GM18519 (cell line): ENCODE data around the gene ZEB2.

Experiments
- ATAC-seq: cut with Tn5 transposase; IDR thresholded peaks from one replicate; pipeline ENCODE4 v1.9.1; 2021; ENCODE audit warnings: mild to moderate bottlenecking, moderate library complexity; ENCODE audit not compliant: unreplicated experiment, low FRiP score

Gene ZEB2

GRCh38 chr2:144496977-144497598 lies 22.8 kb downstream of the ZEB2 start:
- ATAC-seq: no peak

DNA sequence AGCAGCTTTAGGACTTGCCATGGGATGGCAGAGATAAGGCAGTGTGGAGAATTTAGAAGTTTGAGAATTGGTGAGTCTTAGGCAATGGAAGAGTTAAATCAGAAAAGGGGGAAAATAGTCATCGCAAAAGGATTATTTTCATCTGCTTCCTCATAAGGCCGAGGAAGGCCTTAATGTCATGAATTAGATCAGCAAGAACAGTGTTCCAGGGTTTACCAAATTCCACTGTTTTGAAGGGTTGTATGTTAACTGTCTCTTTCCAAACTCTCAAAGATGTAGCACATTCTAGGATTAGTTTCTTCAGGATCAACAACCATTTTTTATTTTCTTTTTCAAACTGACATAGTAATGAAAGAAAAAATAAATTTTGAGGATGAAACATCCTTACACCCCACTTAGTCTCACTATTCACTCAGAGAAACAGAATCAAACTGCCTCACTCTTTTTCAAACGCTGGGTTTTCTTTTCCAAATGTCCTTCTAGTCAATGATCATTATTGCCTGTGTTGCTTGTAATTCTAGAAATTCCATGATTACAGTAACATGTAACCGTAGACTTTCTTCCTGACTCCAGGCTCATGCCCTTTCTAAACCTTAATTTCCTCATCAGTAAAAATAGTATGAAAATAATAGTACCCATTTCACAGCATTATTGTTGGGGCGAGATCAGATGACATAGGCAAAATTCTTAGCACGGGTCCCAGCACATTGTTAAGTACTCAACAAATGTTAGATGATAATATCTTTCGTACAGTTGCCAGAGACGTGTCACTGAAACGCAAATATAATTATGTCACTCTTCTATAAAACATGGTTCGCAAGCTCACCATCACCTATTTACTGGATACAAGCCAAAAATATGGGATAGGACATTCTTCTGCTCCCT lies 23.6 kb downstream of the ZEB2 start:
- no peak for ATAC-seq

DNA sequence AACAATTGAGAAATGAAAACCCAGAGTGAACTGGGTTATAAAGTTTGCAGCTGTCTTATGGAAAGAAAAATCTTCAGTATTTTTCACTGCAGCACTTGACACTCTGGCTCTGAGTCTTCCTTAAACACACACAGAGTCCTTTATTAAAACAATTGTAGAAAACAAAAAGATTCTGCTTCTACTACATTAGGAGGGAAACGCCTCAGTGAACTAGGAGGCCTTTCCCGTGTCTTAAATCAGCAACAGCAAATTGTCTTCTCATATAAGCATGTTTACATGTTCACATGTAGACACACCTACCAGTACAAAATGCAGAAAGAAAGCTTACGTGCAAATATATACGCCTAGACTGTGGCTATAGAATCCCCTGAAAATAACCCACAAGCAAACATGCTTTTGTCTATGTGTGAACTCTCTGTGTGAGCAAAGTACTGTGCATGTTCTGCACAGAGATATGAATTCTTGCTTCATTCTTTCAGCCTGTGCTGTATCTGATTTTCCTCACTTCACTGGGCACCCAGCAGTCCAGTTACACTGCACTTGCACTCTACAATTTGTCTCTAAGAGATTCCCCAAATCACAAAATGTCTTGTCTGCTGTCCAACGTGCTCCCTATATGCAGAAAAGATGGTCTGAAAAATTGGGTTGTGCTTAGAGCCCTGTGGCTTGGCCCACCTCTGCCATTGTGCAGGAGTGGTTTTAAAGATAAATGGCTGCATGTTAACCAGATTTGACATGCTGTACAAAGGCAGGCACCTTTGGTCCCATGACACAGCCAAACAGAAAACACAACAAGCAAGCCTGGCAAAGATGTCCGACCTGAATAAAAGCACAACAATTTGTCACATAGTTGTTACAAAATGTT lies 24.5 kb downstream of the ZEB2 start:
- ATAC-seq: no peak

DNA sequence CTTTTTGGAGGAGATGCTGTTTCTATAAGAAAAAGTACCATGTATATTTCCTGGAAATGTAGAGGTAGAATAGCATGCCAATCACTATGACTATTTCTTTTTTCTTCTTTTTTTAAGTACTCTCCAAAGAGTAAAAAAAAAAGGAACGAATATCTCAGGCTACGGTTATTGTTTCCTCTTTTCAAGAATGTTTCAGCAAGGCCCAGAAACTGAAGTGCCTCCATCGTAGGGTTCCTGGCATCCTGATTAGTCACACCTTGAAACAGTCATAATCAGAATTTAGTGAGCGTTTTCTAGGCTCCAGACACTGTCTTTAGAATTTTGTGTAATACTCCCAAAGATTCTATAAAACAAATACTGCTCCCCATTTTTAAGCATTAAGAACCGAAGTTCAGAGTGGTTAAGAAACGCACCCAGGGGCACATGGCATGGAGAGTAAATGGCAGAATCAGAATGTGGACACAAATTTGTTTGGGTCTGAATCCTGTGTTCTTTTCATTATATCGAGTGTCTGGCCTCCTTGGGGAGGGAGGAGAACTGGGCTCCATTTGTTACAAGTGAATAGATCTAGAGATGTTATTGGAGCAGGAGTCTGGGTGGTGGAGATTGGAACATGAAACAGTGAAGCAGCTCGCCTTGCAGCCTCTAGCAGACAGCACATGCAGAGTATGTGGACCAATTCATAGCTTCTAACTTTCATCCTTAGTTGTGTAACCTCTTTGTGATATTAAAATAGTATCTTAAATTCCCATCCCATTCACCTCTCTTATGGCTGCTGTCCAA lies 26.7 kb downstream of the ZEB2 start:
- no peak for ATAC-seq

- no peak for ATAC-seq
Measured at GRCh38 chr2:144490857-144491256, 29.1 kb downstream of the ZEB2 start.

GRCh38 chr2:144490017-144490416 lies 29.9 kb downstream of the ZEB2 start:
- no peak for ATAC-seq

- no peak for ATAC-seq
Measured at GRCh38 chr2:144489315-144489916, 30.5 kb downstream of the ZEB2 start.

DNA sequence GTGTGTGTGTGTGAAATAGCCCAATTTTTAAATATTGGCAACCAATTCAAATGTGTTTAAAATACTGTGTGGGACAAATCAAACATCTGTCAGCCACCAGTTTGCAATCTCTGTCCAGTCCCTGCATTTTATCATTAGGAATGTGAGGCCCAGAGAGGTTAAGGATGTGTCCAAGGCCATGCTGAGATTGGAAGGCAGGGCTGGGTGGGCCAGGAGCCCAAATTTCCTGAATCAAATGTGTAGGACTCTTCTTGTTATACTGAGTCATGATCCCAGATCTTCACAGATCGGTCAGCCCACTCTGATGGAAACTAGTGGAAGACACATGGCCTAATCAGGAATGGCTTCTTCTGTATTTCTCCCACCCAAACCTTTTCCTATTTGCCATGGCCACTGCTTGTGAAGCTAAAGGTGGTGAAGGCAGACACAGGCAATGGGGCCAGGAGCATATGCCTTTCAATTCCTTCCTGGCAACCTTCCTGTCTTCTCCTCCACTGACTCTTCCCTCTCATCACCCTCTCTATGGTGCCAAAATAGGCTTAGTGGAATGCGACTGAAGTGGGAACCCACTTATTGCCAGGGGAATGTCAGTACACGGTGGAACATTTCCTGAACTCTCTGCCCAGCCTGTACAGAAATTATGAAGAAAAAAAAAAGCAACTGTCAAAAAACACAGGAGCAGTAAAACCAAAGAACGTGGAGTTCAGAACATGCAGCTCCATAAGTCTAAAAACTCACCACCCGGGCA lies 35.5 kb downstream of the ZEB2 start:
- no peak for ATAC-seq

- ATAC-seq: no peak
Measured at GRCh38 chr2:144481666-144482065, 38.3 kb downstream of the ZEB2 start.

DNA sequence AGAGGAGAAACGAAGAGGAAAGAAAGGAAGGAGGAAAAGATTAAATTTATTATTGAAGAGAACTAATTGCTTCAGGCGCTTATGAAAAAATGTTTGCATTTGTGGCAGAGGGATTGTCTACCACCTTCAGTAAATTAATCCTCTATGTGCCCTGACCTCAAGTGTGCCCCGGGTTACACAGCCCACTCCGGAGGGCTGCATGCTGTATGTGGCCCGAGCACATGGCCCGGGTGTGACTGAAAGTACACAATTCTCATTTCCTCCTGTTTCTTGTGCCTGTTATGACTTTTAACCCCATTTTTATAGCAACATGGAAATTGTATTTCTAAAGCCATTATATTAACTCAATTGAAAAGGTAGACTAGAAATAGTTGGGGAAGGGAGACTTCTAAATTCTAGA lies 38.8 kb downstream of the ZEB2 start:
- ATAC-seq: no peak

DNA sequence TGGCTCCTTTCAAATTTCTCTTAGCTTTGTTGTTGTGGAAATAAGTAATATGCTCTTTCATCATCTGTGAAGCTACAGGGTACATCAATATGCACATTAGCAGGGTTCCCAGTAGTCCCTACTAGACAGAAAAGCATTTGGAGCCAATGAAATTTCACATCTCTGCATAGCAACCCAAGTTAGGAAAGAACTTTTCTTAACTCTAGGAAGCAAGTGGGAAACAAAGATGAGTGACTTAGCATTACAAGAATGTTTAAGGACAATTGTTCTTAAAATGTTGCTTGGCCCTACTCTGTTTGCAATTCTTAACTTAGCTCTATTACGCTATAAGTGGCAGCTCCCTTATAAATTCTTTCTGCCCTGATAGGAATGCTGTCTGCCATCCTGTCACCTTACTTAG lies 39.6 kb downstream of the ZEB2 start:
- no peak for ATAC-seq

- ATAC-seq: no peak
Measured at GRCh38 chr2:144479659-144480058, 40.3 kb downstream of the ZEB2 start.

DNA sequence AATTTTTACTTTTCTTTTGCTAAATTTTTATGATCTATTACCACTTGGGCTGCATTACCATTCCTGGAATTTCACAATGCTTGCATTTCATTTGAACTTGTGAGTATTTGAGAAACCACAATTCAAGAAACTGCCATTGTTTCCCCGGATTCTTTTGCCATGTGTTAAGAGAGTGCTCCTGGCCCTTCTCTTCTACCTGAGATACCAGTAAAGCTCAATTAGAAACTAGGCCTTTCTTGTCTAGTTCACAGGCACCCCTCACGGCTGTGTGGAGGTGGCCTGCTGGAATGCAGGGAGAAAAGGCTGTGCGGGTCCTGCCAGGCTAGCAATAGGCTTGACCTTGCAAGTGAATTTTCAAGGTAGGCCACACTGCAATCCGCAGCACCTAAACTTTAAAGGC lies 40.8 kb downstream of the ZEB2 start:
- no peak for ATAC-seq

GRCh38 chr2:144477957-144478311 lies 42.0 kb downstream of the ZEB2 start:
- no peak for ATAC-seq

- ATAC-seq: no peak
Measured at GRCh38 chr2:144477281-144477956, 42.5 kb downstream of the ZEB2 start.

- no peak for ATAC-seq
Measured at GRCh38 chr2:144476682-144477081, 43.2 kb downstream of the ZEB2 start.

DNA sequence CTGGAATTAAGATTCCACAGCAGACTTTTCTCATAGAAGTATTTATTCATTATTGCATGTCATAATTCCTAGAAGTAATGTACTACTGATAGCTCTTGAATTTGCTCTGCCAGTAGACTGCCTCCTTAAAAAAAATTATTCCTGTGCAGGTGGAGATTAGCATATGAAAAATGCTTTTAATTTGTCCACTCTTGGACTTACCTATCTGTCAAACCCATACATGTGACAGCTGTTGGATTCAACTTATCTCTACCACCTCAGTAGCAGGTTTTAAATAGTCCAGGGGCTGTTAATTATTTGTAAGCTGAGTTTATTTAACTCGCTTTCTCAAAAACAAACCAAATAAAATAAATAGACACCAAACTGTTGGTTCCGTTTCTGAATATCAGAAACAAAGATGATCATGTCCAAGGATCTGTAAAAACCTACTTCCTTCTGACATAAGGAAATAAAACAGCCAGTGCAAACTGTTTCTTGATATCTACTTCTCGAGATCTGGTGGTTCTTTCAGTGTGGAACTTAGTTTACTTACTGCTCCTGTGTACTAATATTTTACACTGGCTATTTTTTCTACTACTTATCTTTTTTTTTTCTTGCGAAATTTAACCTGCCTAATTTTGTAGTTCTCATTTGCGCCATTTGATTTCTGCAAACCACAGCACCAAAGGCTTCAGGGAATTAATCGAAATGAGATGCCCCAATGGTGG lies 44.2 kb downstream of the ZEB2 start:
- ATAC-seq: no peak

DNA sequence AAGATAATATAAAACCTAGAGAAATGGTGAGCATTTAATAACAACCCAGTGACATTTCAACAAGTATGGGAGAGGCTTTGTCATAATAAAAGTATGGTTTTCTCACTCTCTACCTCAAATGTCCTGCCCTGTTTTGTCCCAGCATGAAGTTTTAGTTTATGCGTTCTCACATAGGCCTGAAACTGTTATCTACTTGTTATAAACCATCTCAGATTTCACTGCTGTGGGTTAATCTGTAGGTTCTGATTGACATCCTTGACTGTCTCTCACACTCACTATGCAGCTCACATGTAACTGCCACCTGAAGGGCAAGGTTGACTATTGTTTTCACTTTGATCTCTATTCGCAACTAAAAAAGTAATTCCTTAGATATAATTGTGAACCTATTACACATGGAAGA lies 44.9 kb downstream of the ZEB2 start:
- ATAC-seq: no peak
